ENCODE measurements around the gene USP49.
A peak's percentile ranks its signal among the peaks of the same experiment; 100 is the strongest.

USP49 gene

GRCh38 chr6:41894366-41895299 lies 542 bp downstream of the USP49 start:
- peak overlapping the region; percentile 69 for H3K4me3 ChIP-seq (ENCODE audit: low read depth, low read length)
- no peak overlapping the region for H3K27ac ChIP-seq (ENCODE audit: low read depth, low read length)
- H3K36me3 ChIP-seq (ENCODE audit: control insufficient read depth, insufficient read depth, low read length): no peaks in the 10 kb centered on the region
- H3K9ac ChIP-seq (ENCODE audit: low read length): peak overlapping the region; percentile 89
- peaks cover 17% of the 10 kb centered on the region for H3K4me1 ChIP-seq (ENCODE audit: control insufficient read depth, insufficient read depth, low read length)
- H3K27me3 ChIP-seq (ENCODE audit: control insufficient read depth, insufficient read depth, low read length): no peaks in the 10 kb centered on the region
- no peaks in the 10 kb centered on the region for H3K9me3 ChIP-seq (ENCODE audit: control insufficient read depth, insufficient read depth, low read depth, low read length)

DNA sequence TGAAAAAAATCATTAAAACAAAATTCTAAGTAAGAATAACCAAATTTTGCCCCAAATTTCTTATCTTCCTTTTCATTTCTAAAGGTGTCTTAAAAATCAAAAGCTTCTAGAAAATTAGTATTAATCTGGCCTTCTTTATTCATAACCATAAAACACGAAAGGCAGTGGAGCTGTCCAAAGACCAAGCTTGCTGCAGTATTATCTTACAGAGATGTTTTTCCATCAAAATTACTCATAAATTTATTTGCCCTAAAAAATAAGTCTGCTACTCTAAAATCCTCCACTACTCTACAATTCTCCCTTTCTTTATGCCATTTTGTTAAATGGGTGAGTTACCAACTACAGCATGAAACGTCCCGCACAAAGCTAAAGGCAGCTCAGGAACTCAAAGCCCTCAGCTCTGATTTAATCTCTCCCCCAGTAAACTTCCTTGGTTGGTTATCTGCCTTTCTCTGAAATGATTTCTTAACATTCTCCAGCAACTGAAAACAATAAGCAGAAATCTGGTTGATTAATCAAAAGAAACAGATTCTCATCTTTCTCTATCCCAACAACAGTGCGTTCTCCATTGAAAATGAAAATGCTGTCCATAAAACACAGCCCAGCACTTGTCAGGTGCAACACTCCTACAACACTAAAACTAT lies 2.1 kb downstream of the USP49 start:
- Histone ChIP-seq H3K9ac (ENCODE audit: low read length) (no peak overlapping the region), H3K36me3 (ENCODE audit: control insufficient read depth, insufficient read depth, low read length) (no peaks in the 10 kb centered on the region), H3K4me3 (ENCODE audit: low read depth, low read length) (peak overlapping the region; percentile 69), H3K27ac (ENCODE audit: low read depth, low read length) (no peak overlapping the region), H3K9me3 (ENCODE audit: control insufficient read depth, insufficient read depth, low read depth, low read length) (no peaks in the 10 kb centered on the region), H3K4me1 (ENCODE audit: control insufficient read depth, insufficient read depth, low read length) (peaks cover 17% of the 10 kb centered on the region), H3K27me3 (ENCODE audit: control insufficient read depth, insufficient read depth, low read length) (no peaks in the 10 kb centered on the region)

GRCh38 chr6:41887331-41887751 lies 7.8 kb downstream of the USP49 start:
- Histone ChIP-seq H3K9ac (ENCODE audit: low read length) (no peak overlapping the region), H3K9me3 (ENCODE audit: control insufficient read depth, insufficient read depth, low read depth, low read length) (no peaks in the 10 kb centered on the region), H3K36me3 (ENCODE audit: control insufficient read depth, insufficient read depth, low read length) (no peaks in the 10 kb centered on the region), H3K27ac (ENCODE audit: low read depth, low read length) (no peak overlapping the region), H3K27me3 (ENCODE audit: control insufficient read depth, insufficient read depth, low read length) (no peaks in the 10 kb centered on the region), H3K4me1 (ENCODE audit: control insufficient read depth, insufficient read depth, low read length) (peaks cover 10% of the 10 kb centered on the region), H3K4me3 (ENCODE audit: low read depth, low read length) (no peak overlapping the region)

DNA sequence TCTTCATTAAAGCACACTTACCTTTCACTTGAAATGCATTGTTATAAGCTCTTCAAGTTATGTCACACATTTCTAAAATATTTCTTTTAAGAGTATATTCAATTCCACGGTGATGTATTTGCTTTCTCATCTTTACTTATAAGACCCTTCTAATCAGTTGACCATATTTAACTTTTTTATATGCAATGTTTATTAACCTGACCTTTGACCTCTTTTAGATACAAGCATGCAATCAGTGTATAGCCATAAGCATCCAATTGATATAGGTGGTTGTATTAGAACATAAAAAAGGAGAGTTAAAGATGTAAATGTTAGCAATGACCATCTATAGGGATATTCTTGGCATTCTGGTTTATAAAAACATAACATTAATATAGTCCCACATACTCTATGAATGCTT lies 9.2 kb downstream of the USP49 start:
- Histone ChIP-seq H3K27me3 (ENCODE audit: control insufficient read depth, insufficient read depth, low read length) (no peaks in the 10 kb centered on the region), H3K36me3 (ENCODE audit: control insufficient read depth, insufficient read depth, low read length) (no peaks in the 10 kb centered on the region), H3K27ac (ENCODE audit: low read depth, low read length) (no peak overlapping the region), H3K9me3 (ENCODE audit: control insufficient read depth, insufficient read depth, low read depth, low read length) (no peaks in the 10 kb centered on the region), H3K4me1 (ENCODE audit: control insufficient read depth, insufficient read depth, low read length) (peaks cover 10% of the 10 kb centered on the region), H3K4me3 (ENCODE audit: low read depth, low read length) (no peak overlapping the region), H3K9ac (ENCODE audit: low read length) (no peak overlapping the region)

- peaks cover 10% of the 10 kb centered on the region for H3K4me1 ChIP-seq (ENCODE audit: control insufficient read depth, insufficient read depth, low read length)
- H3K27ac ChIP-seq (ENCODE audit: low read depth, low read length): no peak overlapping the region
- H3K9ac ChIP-seq (ENCODE audit: low read length): no peak overlapping the region
- H3K27me3 ChIP-seq (ENCODE audit: control insufficient read depth, insufficient read depth, low read length): no peaks in the 10 kb centered on the region
- no peaks in the 10 kb centered on the region for H3K9me3 ChIP-seq (ENCODE audit: control insufficient read depth, insufficient read depth, low read depth, low read length)
- no peak overlapping the region for H3K4me3 ChIP-seq (ENCODE audit: low read depth, low read length)
- H3K36me3 ChIP-seq (ENCODE audit: control insufficient read depth, insufficient read depth, low read length): no peaks in the 10 kb centered on the region
These were observed 10.2 kb downstream of the USP49 start for GRCh38 chr6:41884957-41885356.

GRCh38 chr6:41881506-41881905 lies 13.7 kb downstream of the USP49 start:
- Histone ChIP-seq H3K27me3 (ENCODE audit: control insufficient read depth, insufficient read depth, low read length) (no peaks in the 10 kb centered on the region), H3K9ac (ENCODE audit: low read length) (no peak overlapping the region), H3K36me3 (ENCODE audit: control insufficient read depth, insufficient read depth, low read length) (no peaks in the 10 kb centered on the region), H3K4me3 (ENCODE audit: low read depth, low read length) (no peak overlapping the region), H3K9me3 (ENCODE audit: control insufficient read depth, insufficient read depth, low read depth, low read length) (no peaks in the 10 kb centered on the region), H3K4me1 (ENCODE audit: control insufficient read depth, insufficient read depth, low read length) (peaks cover 6% of the 10 kb centered on the region), H3K27ac (ENCODE audit: low read depth, low read length) (no peak overlapping the region)

DNA sequence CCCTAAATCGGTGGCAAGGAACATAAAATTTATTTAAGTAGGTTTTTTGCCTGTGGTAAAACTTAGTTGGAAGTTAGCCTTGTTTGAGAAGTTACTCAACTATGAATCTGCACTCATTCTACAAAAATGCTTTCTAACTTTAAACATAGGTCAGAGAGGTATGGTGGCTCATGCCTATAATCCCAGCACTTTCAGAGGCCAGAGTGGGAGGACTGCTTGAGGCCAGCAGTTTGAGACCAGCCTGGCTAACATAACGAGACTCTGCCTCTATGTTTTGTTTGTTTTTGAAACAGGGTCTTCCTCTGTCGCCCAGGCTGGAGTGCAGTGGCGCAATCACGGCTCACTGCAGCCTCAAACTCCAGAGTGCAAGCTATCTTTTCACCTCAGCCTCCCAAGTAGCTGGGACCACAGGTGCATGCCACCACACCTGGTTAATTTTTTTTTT lies 16.2 kb downstream of the USP49 start:
- Histone ChIP-seq H3K36me3 (ENCODE audit: control insufficient read depth, insufficient read depth, low read length) (no peaks in the 10 kb centered on the region), H3K4me3 (ENCODE audit: low read depth, low read length) (no peak overlapping the region), H3K9ac (ENCODE audit: low read length) (no peak overlapping the region), H3K9me3 (ENCODE audit: control insufficient read depth, insufficient read depth, low read depth, low read length) (no peaks in the 10 kb centered on the region), H3K4me1 (ENCODE audit: control insufficient read depth, insufficient read depth, low read length) (peaks cover 6% of the 10 kb centered on the region), H3K27me3 (ENCODE audit: control insufficient read depth, insufficient read depth, low read length) (no peaks in the 10 kb centered on the region), H3K27ac (ENCODE audit: low read depth, low read length) (no peak overlapping the region)

- Histone ChIP-seq H3K9ac (ENCODE audit: low read length) (no peak overlapping the region), H3K4me3 (ENCODE audit: low read depth, low read length) (no peak overlapping the region), H3K4me1 (ENCODE audit: control insufficient read depth, insufficient read depth, low read length) (peaks cover 6% of the 10 kb centered on the region), H3K27ac (ENCODE audit: low read depth, low read length) (0 out of 2 replicates have a peak overlapping the region, but pooled peaks have one; percentile 15), H3K27me3 (ENCODE audit: control insufficient read depth, insufficient read depth, low read length) (no peaks in the 10 kb centered on the region), H3K36me3 (ENCODE audit: control insufficient read depth, insufficient read depth, low read length) (no peaks in the 10 kb centered on the region), H3K9me3 (ENCODE audit: control insufficient read depth, insufficient read depth, low read depth, low read length) (no peaks in the 10 kb centered on the region)
These were observed 16.9 kb downstream of the USP49 start for GRCh38 chr6:41878246-41878645.

GRCh38 chr6:41877051-41877680 lies 18.0 kb downstream of the USP49 start:
- Histone ChIP-seq H3K9ac (ENCODE audit: low read length) (no peak overlapping the region), H3K27ac (ENCODE audit: low read depth, low read length) (no peak overlapping the region), H3K36me3 (ENCODE audit: control insufficient read depth, insufficient read depth, low read length) (no peaks in the 10 kb centered on the region), H3K27me3 (ENCODE audit: control insufficient read depth, insufficient read depth, low read length) (no peaks in the 10 kb centered on the region), H3K4me3 (ENCODE audit: low read depth, low read length) (no peak overlapping the region), H3K4me1 (ENCODE audit: control insufficient read depth, insufficient read depth, low read length) (peaks cover 6% of the 10 kb centered on the region), H3K9me3 (ENCODE audit: control insufficient read depth, insufficient read depth, low read depth, low read length) (no peaks in the 10 kb centered on the region)

DNA sequence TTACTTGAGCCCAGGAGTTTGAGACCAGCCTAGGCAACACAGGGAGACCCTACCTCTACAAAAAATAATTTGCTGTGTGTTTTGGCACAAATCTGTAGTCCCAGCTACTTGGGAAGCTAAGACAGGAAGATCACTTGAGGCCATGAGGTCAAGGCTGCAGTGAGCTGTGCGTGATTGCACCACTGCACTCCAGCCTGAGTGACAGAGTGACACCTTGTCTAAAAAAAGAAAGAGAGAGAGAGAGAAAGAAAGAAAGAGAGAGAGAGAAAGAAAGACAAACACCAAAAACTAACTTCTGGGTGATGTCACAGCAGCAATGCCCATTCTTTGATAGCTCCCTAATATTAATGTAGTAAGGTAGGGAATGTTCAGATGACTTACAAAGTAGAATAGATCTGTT lies 20.4 kb downstream of the USP49 start:
- Histone ChIP-seq H3K4me1 (ENCODE audit: control insufficient read depth, insufficient read depth, low read length) (peaks cover 6% of the 10 kb centered on the region), H3K36me3 (ENCODE audit: control insufficient read depth, insufficient read depth, low read length) (peaks cover 7% of the 10 kb centered on the region), H3K4me3 (ENCODE audit: low read depth, low read length) (no peak overlapping the region), H3K27me3 (ENCODE audit: control insufficient read depth, insufficient read depth, low read length) (no peaks in the 10 kb centered on the region), H3K27ac (ENCODE audit: low read depth, low read length) (no peak overlapping the region), H3K9ac (ENCODE audit: low read length) (no peak overlapping the region), H3K9me3 (ENCODE audit: control insufficient read depth, insufficient read depth, low read depth, low read length) (no peaks in the 10 kb centered on the region)

GRCh38 chr6:41872147-41872546 lies 23.0 kb downstream of the USP49 start:
- H3K9me3 ChIP-seq (ENCODE audit: control insufficient read depth, insufficient read depth, low read depth, low read length): no peaks in the 10 kb centered on the region
- no peak overlapping the region for H3K4me3 ChIP-seq (ENCODE audit: low read depth, low read length)
- no peak overlapping the region for H3K9ac ChIP-seq (ENCODE audit: low read length)
- no peak overlapping the region for H3K27ac ChIP-seq (ENCODE audit: low read depth, low read length)
- H3K4me1 ChIP-seq (ENCODE audit: control insufficient read depth, insufficient read depth, low read length): no peaks in the 10 kb centered on the region; the same call in 1 of the 2 replicates
- H3K36me3 ChIP-seq (ENCODE audit: control insufficient read depth, insufficient read depth, low read length): peaks cover 7% of the 10 kb centered on the region
- H3K27me3 ChIP-seq (ENCODE audit: control insufficient read depth, insufficient read depth, low read length): no peaks in the 10 kb centered on the region
